GM12865 (cell line): ENCODE data around the gene UNC45A.
A peak's percentile ranks its signal among the peaks of the same experiment; 100 is the strongest.

Source experiments
- DNase-seq: peaks from one replicate; pipeline ENCODE4 v3.0.0; 2010; ENCODE audit warnings: low read depth
- H3K4me3 ChIP-seq: 2 replicates; pipeline ENCODE4 v1.5.1; 2011; ENCODE audit warnings: mild to moderate bottlenecking, low read depth, low read length, control low read depth
- CTCF ChIP-seq: IDR thresholded peaks from 2 replicates; pipeline ENCODE4 v1.5.1; 2011; ENCODE audit warnings: low read length, control low read depth, low read depth, inconsistent platforms; ENCODE audit not compliant: insufficient read depth; ENCODE audit errors: missing control alignments

UNC45A gene

GRCh38 chr15:90947577-90948357, 12.7 kb downstream of the UNC45A start:
- H3K4me3 ChIP-seq = no peak overlapping the region
- TF ChIP-seq CTCF = no peak
- DNase-seq = no peak

GRCh38 chr15:90948506-90948905, 13.4 kb downstream of the UNC45A start:
- TF ChIP-seq CTCF = no peak
- DNase-seq = no peak
- no peak overlapping the region for H3K4me3 ChIP-seq

- no peak for DNase-seq
- no peak for TF ChIP-seq CTCF
- no peak overlapping the region for H3K4me3 ChIP-seq
Measured at GRCh38 chr15:90949979-90950675, 15.0 kb downstream of the UNC45A start.

- no peak overlapping the region for H3K4me3 ChIP-seq
- TF ChIP-seq CTCF = no peak
- DNase-seq = no peak
Measured at GRCh38 chr15:90950676-90951075, 15.6 kb downstream of the UNC45A start.

GRCh38 chr15:90952901-90953677, 18.0 kb downstream of the UNC45A start:
- no peak for DNase-seq
- TF ChIP-seq CTCF = no peak
- no peak overlapping the region for H3K4me3 ChIP-seq

GRCh38 chr15:90953947-90954711, 19.0 kb downstream of the UNC45A start:
- H3K4me3 ChIP-seq = peak overlapping the region; percentile 79
- DNase-seq = no peak
- TF ChIP-seq CTCF = no peak
